Loucy (cell line): Measurements from ENCODE around the gene BMX.

ENCODE experiments used
- H2AFZ ChIP-seq: fragments of 200-600 bp; sonication (generic); 2 replicates; pipeline ENCODE4 v1.6.0; 2016; ENCODE audit warnings: antibody characterized with exemption, mild to moderate bottlenecking, low read length, moderate library complexity
- H3F3A ChIP-seq: fragments of 200-600 bp; 2 replicates; pipeline ENCODE4 v1.6.0; 2016; ENCODE audit warnings: antibody characterized with exemption, low read depth, mild to moderate bottlenecking
- H3K27me3 ChIP-seq: fragments of 200-600 bp; sonication (generic); 2 replicates; pipeline ENCODE4 v1.6.1; 2014; ENCODE audit warnings: low read length, mild to moderate bottlenecking; ENCODE audit not compliant: insufficient read depth, poor library complexity, severe bottlenecking
- H3K36me3 ChIP-seq: fragments of 200-600 bp; sonication (generic); 2 replicates; pipeline ENCODE4 v1.6.1; 2016; ENCODE audit warnings: low read length; ENCODE audit not compliant: insufficient read depth
- H3K4me1 ChIP-seq: fragments of 200-600 bp; sonication (generic); 2 replicates; pipeline ENCODE4 v1.5.1; 2014; ENCODE audit warnings: low read length, mild to moderate bottlenecking; ENCODE audit not compliant: insufficient read depth, poor library complexity, severe bottlenecking
- H3K4me2 ChIP-seq: fragments of 200-600 bp; sonication (generic); 2 replicates; pipeline ENCODE4 v1.6.0; 2014; ENCODE audit warnings: antibody characterized with exemption, low read length, low read depth, mild to moderate bottlenecking; ENCODE audit not compliant: poor library complexity, severe bottlenecking
- H3K4me3 ChIP-seq: fragments of 200-600 bp; sonication (generic); 2 replicates; pipeline ENCODE4 v1.5.1; 2014; ENCODE audit warnings: low read length, mild to moderate bottlenecking, mixed read lengths; ENCODE audit not compliant: poor library complexity, severe bottlenecking
- H3K79me2 ChIP-seq: fragments of 200-600 bp; sonication (generic); 2 replicates; pipeline ENCODE4 v1.6.1; 2014; ENCODE audit warnings: low read length; ENCODE audit not compliant: insufficient read depth
- H3K9ac ChIP-seq: fragments of 200-600 bp; sonication (generic); 2 replicates; pipeline ENCODE4 v1.6.0; 2014; ENCODE audit warnings: mild to moderate bottlenecking, low read depth, low read length, moderate library complexity; ENCODE audit not compliant: poor library complexity, severe bottlenecking
- H3K9me2 ChIP-seq: fragments of 200-600 bp; sonication (generic); replicated peaks from 2 replicates; pipeline ENCODE4 v1.6.1; 2016; ENCODE audit warnings: low read depth, low read length, mixed read lengths
- H3K9me3 ChIP-seq: fragments of 200-600 bp; sonication (generic); 2 replicates; pipeline ENCODE4 v1.6.1; 2014; ENCODE audit warnings: mild to moderate bottlenecking, antibody characterized with exemption, low read length, low read depth; ENCODE audit not compliant: insufficient read depth
- H4K20me1 ChIP-seq: fragments of 200-600 bp; sonication (generic); 2 replicates; pipeline ENCODE4 v1.6.0; 2014; ENCODE audit warnings: antibody characterized with exemption, low read length, mild to moderate bottlenecking; ENCODE audit not compliant: insufficient read depth, poor library complexity, severe bottlenecking
- EZH2phosphoT487 ChIP-seq: fragments of 200-600 bp; IDR thresholded peaks from 2 replicates; pipeline ENCODE4 v1.6.1; 2018; ENCODE audit warnings: antibody characterized with exemption, mild to moderate bottlenecking, moderate library complexity, borderline replicate concordance
- TF ChIP-seq, protein P1 (sequence below): fragments of 200-600 bp; sonication (generic); conservative IDR thresholded peaks from 2 replicates; pipeline ENCODE4 v1.5.1; 2014; ENCODE audit warnings: mild to moderate bottlenecking, antibody characterized with exemption, low read length

The BMX gene

GRCh38 chrX:15601932-15602331 lies 101.3 kb downstream of the BMX start:
- Histone ChIP-seq H3K9me3 (no peaks in the 10 kb centered on the region), H2AFZ (no peak overlapping the region), H3K79me2 (no peaks in the 10 kb centered on the region), H3K27me3 (no peaks in the 10 kb centered on the region), H3K4me3 (no peak overlapping the region), H3F3A (no peaks in the 10 kb centered on the region), H3K9ac (no peak overlapping the region), H3K9me2 (no peaks in the 10 kb centered on the region), H4K20me1 (no peaks in the 10 kb centered on the region), H3K4me2 (no peak overlapping the region), H3K36me3 (no peaks in the 10 kb centered on the region), H3K4me1 (no peaks in the 10 kb centered on the region)
- TF ChIP-seq, protein P1, sequence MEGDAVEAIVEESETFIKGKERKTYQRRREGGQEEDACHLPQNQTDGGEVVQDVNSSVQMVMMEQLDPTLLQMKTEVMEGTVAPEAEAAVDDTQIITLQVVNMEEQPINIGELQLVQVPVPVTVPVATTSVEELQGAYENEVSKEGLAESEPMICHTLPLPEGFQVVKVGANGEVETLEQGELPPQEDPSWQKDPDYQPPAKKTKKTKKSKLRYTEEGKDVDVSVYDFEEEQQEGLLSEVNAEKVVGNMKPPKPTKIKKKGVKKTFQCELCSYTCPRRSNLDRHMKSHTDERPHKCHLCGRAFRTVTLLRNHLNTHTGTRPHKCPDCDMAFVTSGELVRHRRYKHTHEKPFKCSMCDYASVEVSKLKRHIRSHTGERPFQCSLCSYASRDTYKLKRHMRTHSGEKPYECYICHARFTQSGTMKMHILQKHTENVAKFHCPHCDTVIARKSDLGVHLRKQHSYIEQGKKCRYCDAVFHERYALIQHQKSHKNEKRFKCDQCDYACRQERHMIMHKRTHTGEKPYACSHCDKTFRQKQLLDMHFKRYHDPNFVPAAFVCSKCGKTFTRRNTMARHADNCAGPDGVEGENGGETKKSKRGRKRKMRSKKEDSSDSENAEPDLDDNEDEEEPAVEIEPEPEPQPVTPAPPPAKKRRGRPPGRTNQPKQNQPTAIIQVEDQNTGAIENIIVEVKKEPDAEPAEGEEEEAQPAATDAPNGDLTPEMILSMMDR, result no peak
- TF ChIP-seq EZH2phosphoT487, result no peak

- Histone ChIP-seq H3K9me3 (no peaks in the 10 kb centered on the region), H3K4me3 (no peak overlapping the region), H4K20me1 (no peaks in the 10 kb centered on the region), H3K36me3 (no peaks in the 10 kb centered on the region), H3K9me2 (no peaks in the 10 kb centered on the region), H3K9ac (no peak overlapping the region), H3K4me1 (no peaks in the 10 kb centered on the region), H2AFZ (no peak overlapping the region), H3K79me2 (no peaks in the 10 kb centered on the region), H3K4me2 (no peak overlapping the region), H3K27me3 (no peaks in the 10 kb centered on the region), H3F3A (no peaks in the 10 kb centered on the region)
- TF ChIP-seq, protein P1, result no peak
- no peak for TF ChIP-seq EZH2phosphoT487
Measured at GRCh38 chrX:15602761-15603160, 102.2 kb downstream of the BMX start.

DNA sequence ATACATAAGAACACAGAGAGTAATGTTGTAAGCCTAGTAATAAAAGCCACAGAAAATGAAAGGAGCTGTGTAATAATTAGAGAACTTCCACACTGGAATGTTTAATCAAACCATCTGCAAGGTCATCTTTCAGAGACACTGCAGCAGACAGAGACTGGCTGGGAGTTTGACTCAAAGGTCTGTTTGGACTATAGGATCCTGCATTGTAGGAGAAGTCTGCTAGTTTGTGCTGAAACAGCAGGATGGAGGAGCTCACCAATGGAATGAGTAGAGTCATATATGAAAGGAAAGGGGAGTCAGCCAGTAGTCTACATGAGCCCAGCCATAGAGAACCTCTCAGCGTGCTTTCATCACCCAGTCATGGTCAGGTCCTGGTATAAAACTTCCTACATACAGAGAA lies 104.6 kb downstream of the BMX start:
- Histone ChIP-seq H3K36me3 (no peaks in the 10 kb centered on the region), H3K4me1 (no peaks in the 10 kb centered on the region), H3K4me2 (no peak overlapping the region), H4K20me1 (no peaks in the 10 kb centered on the region), H3K9me3 (no peaks in the 10 kb centered on the region), H3F3A (no peaks in the 10 kb centered on the region), H2AFZ (no peak overlapping the region), H3K79me2 (no peaks in the 10 kb centered on the region), H3K27me3 (no peaks in the 10 kb centered on the region), H3K9me2 (no peaks in the 10 kb centered on the region), H3K4me3 (no peak overlapping the region), H3K9ac (no peak overlapping the region)
- no peak for TF ChIP-seq EZH2phosphoT487
- TF ChIP-seq, protein P1, result no peak
